GM19193 (cell line): ENCODE results near the gene TBPL2.

ENCODE experiments used
- POLR2A ChIP-seq: IDR thresholded peaks from 4 replicates; pipeline ENCODE4 v1.6.1; 2011; ENCODE audit not compliant: insufficient read depth, insufficient read length; ENCODE audit errors: extremely low read depth

The TBPL2 gene

GRCh38 chr14:55386037-55386808, 54.2 kb downstream of the TBPL2 start:
- TF ChIP-seq POLR2A: no peak

- TF ChIP-seq POLR2A: no peak
These were observed 55.9 kb downstream of the TBPL2 start for GRCh38 chr14:55384536-55384935.

- TF ChIP-seq POLR2A: no peak
These were observed 56.8 kb downstream of the TBPL2 start for GRCh38 chr14:55383541-55384140.

- no peak for TF ChIP-seq POLR2A
These were observed 57.9 kb downstream of the TBPL2 start for GRCh38 chr14:55382483-55382882.

- no peak for TF ChIP-seq POLR2A
These were observed 58.9 kb downstream of the TBPL2 start for GRCh38 chr14:55381561-55381960.

GRCh38 chr14:55381040-55381439, 59.4 kb downstream of the TBPL2 start:
- TF ChIP-seq POLR2A: no peak

- no peak for TF ChIP-seq POLR2A
These were observed 63.2 kb downstream of the TBPL2 start for GRCh38 chr14:55377236-55377635.

- TF ChIP-seq POLR2A: no peak
These were observed 65.6 kb downstream of the TBPL2 start for GRCh38 chr14:55374771-55375170.

- no peak for TF ChIP-seq POLR2A
These were observed 66.4 kb downstream of the TBPL2 start for GRCh38 chr14:55373784-55374705.

- no peak for TF ChIP-seq POLR2A
These were observed 67.6 kb downstream of the TBPL2 start for GRCh38 chr14:55372825-55373224.

GRCh38 chr14:55372423-55372822, 68.0 kb downstream of the TBPL2 start:
- no peak for TF ChIP-seq POLR2A

GRCh38 chr14:55370883-55371455, 69.4 kb downstream of the TBPL2 start:
- TF ChIP-seq POLR2A: no peak

- TF ChIP-seq POLR2A: no peak
These were observed 74.1 kb downstream of the TBPL2 start for GRCh38 chr14:55366271-55366670.
